Mesenchymal stem cell (in vitro differentiated cells and primary cell): Measurements from ENCODE around the gene CELF4.

ENCODE experiments used
- DNase-seq: peaks from one replicate; pipeline ENCODE4 v3.0.0-alpha.2; 2013
- H2AFZ ChIP-seq: one replicate; pipeline ENCODE4 v1.6.1; 2013; ENCODE audit warnings: low read depth, mild to moderate bottlenecking, control low read depth, inconsistent platforms, low read length, moderate library complexity
- H2AK5ac ChIP-seq: 2 replicates; pipeline ENCODE4 v1.6.1; 2013; ENCODE audit warnings: low read length, moderate library complexity, mild to moderate bottlenecking, inconsistent platforms; ENCODE audit not compliant: severe bottlenecking
- H2BK120ac ChIP-seq: one replicate; pipeline ENCODE4 v1.6.1; 2013; ENCODE audit warnings: low read depth, mild to moderate bottlenecking, inconsistent platforms, low read length, moderate library complexity
- H2BK12ac ChIP-seq, 2 experiments: one replicate each; pipeline ENCODE4 v1.6.1; 2013; ENCODE audit warnings: inconsistent platforms in 2 of 2, low read length in 2 of 2, mild to moderate bottlenecking in 2 of 2, moderate library complexity in 2 of 2, control low read depth in 1 of 2
- H2BK15ac ChIP-seq: one replicate; pipeline ENCODE4 v1.6.1; 2013; ENCODE audit warnings: mild to moderate bottlenecking, low read depth, inconsistent platforms; ENCODE audit not compliant: poor library complexity, severe bottlenecking
- H2BK5ac ChIP-seq: 2 replicates; pipeline ENCODE4 v1.6.1; 2013; ENCODE audit warnings: low read depth, mild to moderate bottlenecking, low read length, control low read depth, inconsistent platforms; ENCODE audit not compliant: poor library complexity, severe bottlenecking
- H3K14ac ChIP-seq, 2 experiments: one replicate each; pipeline ENCODE4 v1.6.1; 2013; ENCODE audit warnings: inconsistent platforms in 2 of 2, low read length in 2 of 2, control low read depth in 1 of 2, mild to moderate bottlenecking in 1 of 2, moderate library complexity in 1 of 2
- H3K18ac ChIP-seq, 2 experiments: one replicate each; pipeline ENCODE4 v1.6.1; 2013; ENCODE audit warnings: inconsistent platforms in 2 of 2, low read length in 2 of 2, control low read depth in 1 of 2, low read depth in 1 of 2, mild to moderate bottlenecking in 1 of 2
- H3K23ac ChIP-seq, 2 experiments: one replicate each; pipeline ENCODE4 v1.6.1; 2013; ENCODE audit warnings: inconsistent platforms in 2 of 2, low read length in 2 of 2, mild to moderate bottlenecking in 2 of 2, moderate library complexity in 2 of 2, control low read depth in 1 of 2
- H3K27ac ChIP-seq: 2 replicates; pipeline ENCODE4 v1.5.1; 2013; ENCODE audit warnings: mild to moderate bottlenecking, moderate library complexity, low read length, control low read depth, inconsistent platforms; ENCODE audit not compliant: poor library complexity, severe bottlenecking
- H3K27me3 ChIP-seq, 2 experiments: 2 replicates each; pipeline versions ENCODE4 v1.6.1 to v1.7.0; 2013; ENCODE audit warnings: low read length in 2 of 2, mild to moderate bottlenecking in 2 of 2, moderate library complexity in 2 of 2, control low read depth in 1 of 2, inconsistent platforms in 1 of 2; ENCODE audit not compliant: control insufficient read depth in 1 of 2, insufficient read depth in 1 of 2
- H3K36me3 ChIP-seq, 2 experiments: 2 replicates each; pipeline versions ENCODE4 v1.6.1 to v1.7.0; 2013; ENCODE audit warnings: low read length in 2 of 2, control low read depth in 1 of 2, inconsistent platforms in 1 of 2, low read depth in 1 of 2, mild to moderate bottlenecking in 1 of 2; ENCODE audit not compliant: insufficient read depth in 2 of 2, control insufficient read depth in 1 of 2
- H3K4ac ChIP-seq, 2 experiments: one replicate each; pipeline ENCODE4 v1.6.1; 2013; ENCODE audit warnings: inconsistent platforms in 2 of 2, low read length in 2 of 2, mild to moderate bottlenecking in 2 of 2, moderate library complexity in 2 of 2, control low read depth in 1 of 2, low read depth in 1 of 2
- H3K4me1 ChIP-seq: 2 replicates; pipeline ENCODE4 v1.6.1; 2013; ENCODE audit warnings: low read depth, low read length, control low read depth; ENCODE audit not compliant: control insufficient read depth, insufficient read depth
- H3K4me2 ChIP-seq: 2 replicates; pipeline ENCODE4 v1.6.1; 2013; ENCODE audit warnings: low read length, mild to moderate bottlenecking, inconsistent platforms; ENCODE audit not compliant: poor library complexity, severe bottlenecking
- H3K4me3 ChIP-seq, 2 experiments: 2 replicates each; pipeline versions ENCODE4 v1.5.1 to v1.7.0; 2013; ENCODE audit warnings: low read length in 2 of 2, mild to moderate bottlenecking in 2 of 2, control low read depth in 1 of 2, low read depth in 1 of 2; ENCODE audit not compliant: insufficient read depth in 1 of 2
- H3K79me1 ChIP-seq: replicated peaks from 2 replicates; pipeline ENCODE4 v1.6.1; 2013; ENCODE audit warnings: mild to moderate bottlenecking, control low read depth, low read length, inconsistent platforms; ENCODE audit not compliant: poor library complexity, severe bottlenecking
- H3K9ac ChIP-seq: 2 replicates; pipeline ENCODE4 v1.7.0; 2013; ENCODE audit warnings: mild to moderate bottlenecking, low read length, moderate library complexity
- H3K9me3 ChIP-seq: 2 replicates; pipeline ENCODE4 v1.7.0; 2013; ENCODE audit warnings: mild to moderate bottlenecking, low read length; ENCODE audit not compliant: control insufficient read depth
- H4K8ac ChIP-seq: one replicate; pipeline ENCODE4 v1.6.1; 2013; ENCODE audit warnings: inconsistent platforms, mild to moderate bottlenecking, low read length, moderate library complexity
- H4K91ac ChIP-seq: one replicate; pipeline ENCODE4 v1.6.1; 2013; ENCODE audit warnings: mild to moderate bottlenecking, low read length, inconsistent platforms
- WGBS: methylation state at CpG from one replicate; pipeline ENCODE4 v1.1.7; 2013; ENCODE audit warnings: mixed read lengths; 5-methylcytosine and 5-hydroxymethylcytosine counted together

Gene CELF4

GRCh38 chr18:37305066-37305465 lies 260.5 kb downstream of the CELF4 start:
- Histone ChIP-seq H2BK5ac (no peak overlapping the region), H3K79me1 (no peaks in the 10 kb centered on the region), H3K18ac (no peak overlapping the region), H2BK12ac (no peak overlapping the region), H2AFZ (no peak overlapping the region), H2AK5ac (no peak overlapping the region), H3K14ac (no peak overlapping the region), H3K23ac (no peak overlapping the region), H4K8ac (no peak overlapping the region), H2BK120ac (no peak overlapping the region), H3K9me3 (no peaks in the 10 kb centered on the region), H2BK15ac (no peak overlapping the region), H3K27ac (no peak overlapping the region), H4K91ac (no peak overlapping the region), H3K4me3 (no peak overlapping the region), H3K27me3 (peaks cover 20 to 42% of the 10 kb centered on the region in 2 experiments), H3K4me2 (no peak overlapping the region), H3K36me3 (no peaks in the 10 kb centered on the region), H3K4ac (no peak overlapping the region), H3K9ac (no peak overlapping the region), H3K4me1 (peaks cover 12% of the 10 kb centered on the region)
- WGBS = 80% methylated on average over 7 of the region's 13 CpGs
- no peak for DNase-seq

- peaks cover 20% of the 10 kb centered on the region for H3K4me1 ChIP-seq
- H3K79me1 ChIP-seq = no peaks in the 10 kb centered on the region
- H3K27ac ChIP-seq = no peak overlapping the region
- no peak overlapping the region for H3K23ac ChIP-seq
- H3K4ac ChIP-seq = no peak overlapping the region
- H4K91ac ChIP-seq = no peak overlapping the region
- no peak overlapping the region for H2BK120ac ChIP-seq
- H3K18ac ChIP-seq = no peak overlapping the region
- no peak overlapping the region for H3K9ac ChIP-seq
- DNase-seq = no peak
- 87% methylated on average over 5 of the region's 5 CpGs for WGBS
- no peaks in the 10 kb centered on the region for H3K9me3 ChIP-seq
- H2BK5ac ChIP-seq = no peak overlapping the region
- H3K4me3 ChIP-seq = no peak overlapping the region
- H4K8ac ChIP-seq = no peak overlapping the region
- H2BK12ac ChIP-seq = no peak overlapping the region
- H3K14ac ChIP-seq = no peak overlapping the region
- no peak overlapping the region for H2AFZ ChIP-seq
- H2BK15ac ChIP-seq = peak overlapping the region; percentile 52
- H2AK5ac ChIP-seq = no peak overlapping the region
- H3K27me3 ChIP-seq = peaks cover 20 to 38% of the 10 kb centered on the region in 2 experiments
- no peaks in the 10 kb centered on the region for H3K36me3 ChIP-seq
- no peak overlapping the region for H3K4me2 ChIP-seq
Measured at GRCh38 chr18:37304012-37304680, 261.5 kb downstream of the CELF4 start.

GRCh38 chr18:37303009-37303408 lies 262.6 kb downstream of the CELF4 start:
- Histone ChIP-seq H3K27ac (no peak overlapping the region), H3K79me1 (no peaks in the 10 kb centered on the region), H3K14ac (no peak overlapping the region), H2AFZ (no peak overlapping the region), H3K36me3 (no peaks in the 10 kb centered on the region), H3K4me1 (peaks cover 25% of the 10 kb centered on the region), H3K27me3 (peaks cover 22 to 33% of the 10 kb centered on the region in 2 experiments), H2BK5ac (no peak overlapping the region), H3K4ac (no peak overlapping the region), H3K4me2 (no peak overlapping the region), H3K18ac (no peak overlapping the region), H3K9ac (no peak overlapping the region), H3K23ac (no peak overlapping the region), H2AK5ac (no peak overlapping the region), H3K9me3 (no peaks in the 10 kb centered on the region), H4K8ac (no peak overlapping the region), H2BK12ac (no peak overlapping the region), H2BK120ac (no peak overlapping the region), H3K4me3 (no peak overlapping the region), H4K91ac (no peak overlapping the region), H2BK15ac (no peak overlapping the region)
- DNase-seq = no peak
- 30% methylated on average over 1 of the region's 2 CpGs for WGBS

GRCh38 chr18:37302519-37302918 lies 263.1 kb downstream of the CELF4 start:
- H3K23ac ChIP-seq = no peak overlapping the region
- no peak overlapping the region for H3K9ac ChIP-seq
- no peak overlapping the region for H2BK120ac ChIP-seq
- H3K4me2 ChIP-seq = no peak overlapping the region
- no peak overlapping the region for H4K8ac ChIP-seq
- no peaks in the 10 kb centered on the region for H3K36me3 ChIP-seq
- no peak overlapping the region for H4K91ac ChIP-seq
- H2AFZ ChIP-seq = no peak overlapping the region
- no peak overlapping the region for H2BK5ac ChIP-seq
- H2BK12ac ChIP-seq = no peak overlapping the region
- H2AK5ac ChIP-seq = no peak overlapping the region
- H3K27ac ChIP-seq = no peak overlapping the region
- no peak overlapping the region for H3K4me3 ChIP-seq
- no peak overlapping the region for H3K4ac ChIP-seq
- H3K18ac ChIP-seq = no peak overlapping the region
- DNase-seq = no peak
- H3K14ac ChIP-seq = peak overlapping the region in 1 of 2 experiments; percentile 57
- H3K79me1 ChIP-seq = no peaks in the 10 kb centered on the region
- peaks cover 25% of the 10 kb centered on the region for H3K4me1 ChIP-seq
- no peaks in the 10 kb centered on the region for H3K9me3 ChIP-seq
- peaks cover 24 to 30% of the 10 kb centered on the region in 2 experiments for H3K27me3 ChIP-seq
- H2BK15ac ChIP-seq = no peak overlapping the region
- WGBS = 77% methylated on average over 3 of the region's 3 CpGs
